ENCODE data around the gene USP49.

USP49 gene

DNA sequence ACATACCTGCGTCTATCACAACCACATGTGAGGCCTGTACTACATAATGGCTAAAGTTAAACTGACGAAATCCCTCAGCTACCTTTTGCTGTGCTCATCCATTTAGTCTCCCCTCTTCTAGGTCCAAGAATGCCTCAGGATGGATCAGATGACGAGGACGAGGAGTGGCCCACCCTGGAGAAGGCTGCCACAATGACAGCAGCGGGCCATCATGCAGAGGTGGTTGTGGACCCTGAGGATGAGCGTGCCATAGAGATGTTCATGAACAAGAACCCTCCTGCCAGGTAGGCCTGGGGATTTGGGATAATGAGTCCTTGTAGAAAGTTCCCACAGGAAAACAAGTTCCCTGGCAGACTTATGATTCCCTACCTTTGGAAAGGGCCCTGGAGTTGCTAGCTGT is 32.1 kb upstream of the USP49 start:
- no peak for DNase-seq

DNA sequence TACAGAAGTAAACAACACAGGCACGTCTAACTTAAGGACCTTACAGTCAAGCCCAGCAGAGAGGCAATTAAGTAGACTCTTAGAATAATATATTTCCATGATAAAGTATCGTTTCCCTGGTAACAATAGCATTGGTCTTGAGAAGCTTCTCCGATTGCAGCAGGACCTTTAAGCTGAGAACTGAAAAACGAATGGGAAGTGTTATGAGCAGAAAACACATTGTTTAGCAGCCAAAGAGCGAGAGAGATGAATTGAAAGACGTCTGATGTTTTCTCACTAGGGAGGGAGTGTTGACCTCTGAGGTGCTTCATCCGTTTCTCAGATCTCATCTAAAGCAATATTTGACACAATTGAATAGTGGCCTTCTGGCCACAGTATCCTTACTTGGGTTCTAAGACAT is 27.0 kb upstream of the USP49 start:
- DNase-seq: no peak

GRCh38 chr6:41921712-41921998 is 26.5 kb upstream of the USP49 start:
- DNase-seq: no peak

DNA sequence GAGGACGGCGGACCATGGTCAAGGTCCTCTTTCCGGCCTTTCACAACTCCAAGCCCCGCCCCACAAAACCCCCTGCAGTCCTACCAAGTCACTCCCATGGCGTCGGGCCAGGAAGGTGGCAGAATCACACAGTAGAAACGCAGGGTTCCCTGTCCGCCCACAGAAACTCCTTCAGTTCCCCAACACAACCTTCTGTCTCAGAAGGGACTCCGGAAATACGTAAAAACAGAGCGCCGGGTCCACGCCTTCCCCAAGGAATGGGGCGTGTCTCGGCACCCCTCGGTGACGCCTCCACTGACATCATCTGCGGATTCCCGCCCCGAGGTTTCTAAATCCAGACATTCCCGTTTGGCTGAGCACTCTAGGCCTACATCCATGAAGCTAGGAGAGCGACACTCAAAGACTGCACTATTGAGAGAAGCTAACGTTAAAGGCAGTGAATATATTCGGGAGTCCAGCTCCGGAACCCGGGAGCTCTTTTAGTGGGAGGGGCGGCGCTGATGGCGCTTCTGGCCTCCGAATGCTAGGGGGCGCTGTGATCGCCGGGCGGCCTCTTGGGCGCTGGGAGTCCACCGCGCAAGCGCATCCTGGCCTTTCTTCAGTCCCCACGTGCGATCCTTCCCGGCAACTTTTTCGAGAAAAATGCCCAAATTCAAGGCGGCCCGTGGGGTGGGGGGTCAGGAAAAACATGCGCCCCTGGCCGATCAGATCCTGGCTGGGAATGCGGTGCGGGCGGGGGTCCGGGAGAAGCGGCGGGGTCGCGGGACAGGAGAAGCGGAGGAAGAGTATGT is 25.9 kb upstream of the USP49 start, which contains the start of the genes BYSL and MED20:
Gene BYSL, plus strand, starts transcription at position 579 of the 791 bp plus-strand sequence. Its CDS starts 64 bp downstream, at position 643.
Gene MED20, minus strand, starts transcription at position 219 of the 791 bp plus-strand sequence. Its CDS starts 121 bp downstream, at position 98.
- peak; percentile 98 for DNase-seq

DNA sequence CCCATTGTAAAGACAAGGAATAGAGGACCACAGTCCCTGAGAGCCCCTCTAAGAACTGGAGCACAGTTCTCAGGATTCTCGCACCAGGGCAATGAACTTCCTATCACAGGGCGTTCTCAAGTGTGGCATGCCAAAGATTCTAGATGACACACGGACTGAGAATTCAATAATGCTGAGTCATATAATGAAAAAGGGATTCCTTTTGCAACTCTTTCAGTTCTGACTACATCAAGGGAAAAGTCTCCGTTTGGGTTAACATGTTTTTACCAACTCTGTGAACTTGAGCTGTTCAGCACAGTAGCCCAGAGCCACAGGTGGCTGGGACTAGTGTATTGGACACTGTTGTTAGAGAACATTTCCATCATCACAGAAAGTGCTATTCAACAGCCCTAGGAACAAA is 22.4 kb upstream of the USP49 start:
- DNase-seq: peak; percentile 40

- peak; percentile 70 for DNase-seq
Observed at GRCh38 chr6:41914869-41915530, 19.8 kb upstream of the USP49 start.

- DNase-seq: no peak
Observed at GRCh38 chr6:41914343-41914742, 19.2 kb upstream of the USP49 start.

DNA sequence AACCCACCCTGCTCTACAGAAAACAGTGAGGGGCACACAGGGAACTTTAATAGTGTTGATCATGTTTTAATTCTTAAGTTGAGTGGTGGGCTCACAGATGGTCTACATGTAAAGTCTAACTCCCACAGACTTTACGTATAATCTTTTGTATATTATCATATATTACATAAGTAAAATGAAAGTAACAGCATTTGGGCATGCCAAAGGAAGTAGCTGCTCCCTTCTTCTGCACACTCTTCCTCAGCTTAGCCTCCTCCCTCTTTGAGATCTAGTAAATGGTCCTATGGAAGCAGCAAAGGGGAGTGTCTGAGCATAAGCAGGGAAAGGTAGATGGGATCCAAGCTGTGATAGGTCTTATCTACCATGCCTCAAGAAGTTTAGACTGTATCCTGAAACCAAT is 14.6 kb upstream of the USP49 start:
- DNase-seq: no peak

DNA sequence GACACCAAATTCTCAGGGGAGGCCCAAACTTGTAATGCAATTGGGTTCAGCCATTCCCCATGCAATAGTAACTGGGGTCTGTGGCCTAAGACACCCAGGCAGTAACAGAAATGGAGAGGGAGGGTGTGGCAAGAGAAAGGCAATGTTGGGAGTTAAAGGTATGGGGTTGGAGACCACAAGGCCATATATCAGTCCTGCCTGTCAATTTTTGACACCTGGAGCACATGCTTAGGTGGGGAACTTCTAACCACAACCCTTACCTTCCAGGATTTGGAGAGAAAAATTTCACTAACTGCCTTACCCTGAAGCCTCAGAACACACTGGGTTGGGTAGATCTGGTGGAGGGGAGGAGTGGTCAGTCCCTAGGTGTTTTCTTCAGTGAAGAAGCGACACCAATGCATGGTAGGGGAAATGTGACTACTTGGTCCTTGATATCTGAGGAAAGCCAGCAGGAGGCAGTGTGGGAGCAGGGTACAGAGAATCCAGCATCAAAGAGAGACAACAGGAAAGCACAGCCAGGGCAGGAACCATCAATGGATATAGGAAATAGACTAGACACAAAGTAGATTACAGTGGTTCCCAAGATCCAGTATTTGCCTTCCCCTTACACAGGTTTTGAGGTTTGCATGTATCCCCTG is 6.8 kb upstream of the USP49 start:
- peak; percentile 74 for DNase-seq

DNA sequence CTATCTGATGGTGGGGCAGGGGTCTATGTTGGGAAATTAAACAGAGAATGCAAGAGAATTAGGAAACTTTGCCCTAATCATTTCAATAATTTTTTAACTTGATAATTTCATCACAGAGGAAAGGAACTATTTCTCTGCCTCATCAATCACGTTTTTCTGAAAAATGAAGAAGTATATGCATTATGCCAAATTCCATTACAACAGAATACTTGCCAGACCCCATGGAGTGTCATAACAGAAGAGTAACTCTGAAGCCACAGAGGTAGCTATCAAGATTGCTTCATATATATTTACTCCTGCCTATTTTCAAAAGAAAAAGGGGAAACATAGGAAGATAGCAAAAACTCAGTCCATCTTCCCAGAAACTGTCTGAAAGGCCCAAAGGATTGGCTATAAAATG is 5.7 kb upstream of the USP49 start:
- no peak for DNase-seq

DNA sequence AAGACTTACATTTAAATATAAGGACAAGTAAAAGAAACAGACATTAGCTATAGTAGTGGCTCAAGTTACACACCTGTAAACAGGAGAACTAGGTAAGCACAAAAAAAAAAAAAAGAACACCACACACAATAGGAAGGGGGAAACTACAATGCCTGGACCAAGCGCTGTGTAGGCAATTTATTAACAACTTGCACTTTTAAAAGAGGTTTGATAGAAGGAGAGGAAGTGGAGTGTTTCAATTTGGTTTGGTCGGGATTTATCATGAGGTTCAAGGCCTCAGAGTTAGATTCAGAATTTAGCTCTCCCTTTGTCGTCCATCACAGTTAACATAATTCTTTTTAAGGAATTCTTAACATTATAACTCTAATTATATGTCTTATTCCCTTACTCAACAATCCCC is 1.1 kb upstream of the USP49 start:
- DNase-seq: peak; percentile 18

DNA sequence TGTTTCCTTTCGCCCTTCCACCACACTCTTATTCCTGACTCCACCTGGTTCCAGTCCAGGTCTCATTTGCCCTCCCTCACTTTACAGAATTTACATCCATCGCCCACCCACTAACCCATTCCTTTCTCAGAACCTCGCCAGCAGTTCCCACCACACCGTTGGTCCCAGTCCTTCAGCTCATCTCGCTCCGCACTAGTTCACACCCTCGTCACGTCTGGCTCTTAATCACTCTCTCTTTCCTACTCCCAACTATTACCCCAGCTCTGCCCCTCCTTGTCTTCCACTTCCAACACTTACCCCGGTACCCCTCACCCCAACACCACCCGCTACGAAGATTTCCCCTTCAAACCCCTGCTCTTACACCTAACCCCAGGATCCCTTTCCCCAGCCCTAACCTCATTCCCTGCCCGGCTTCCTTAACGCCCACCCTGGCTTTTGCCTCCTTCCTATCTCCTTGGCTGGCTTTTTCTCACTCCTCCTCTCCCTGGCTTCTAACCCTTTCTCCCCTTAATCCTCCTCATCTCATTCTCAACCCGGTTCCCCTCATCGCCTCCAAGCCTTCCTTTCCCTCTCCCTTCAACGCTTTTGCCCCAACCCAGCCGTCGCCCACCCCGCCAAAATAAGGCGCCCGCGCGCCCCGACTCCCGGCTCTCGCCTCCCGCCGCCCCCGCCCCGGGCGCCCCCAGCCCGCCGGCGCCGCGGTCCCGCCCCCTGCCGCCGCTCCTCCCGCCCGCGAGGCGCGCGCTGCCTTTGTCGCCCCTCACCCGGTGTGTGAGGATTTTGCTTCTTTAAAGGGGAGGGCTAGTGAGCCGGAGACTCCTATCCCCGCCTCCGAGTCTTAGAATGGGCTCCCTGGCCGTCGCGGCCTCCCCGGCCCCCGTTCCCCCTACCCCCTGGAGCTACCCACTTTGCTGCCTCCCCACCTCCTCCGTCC is 542 bp downstream of the USP49 start:
- peak; percentile 46 for DNase-seq

DNA sequence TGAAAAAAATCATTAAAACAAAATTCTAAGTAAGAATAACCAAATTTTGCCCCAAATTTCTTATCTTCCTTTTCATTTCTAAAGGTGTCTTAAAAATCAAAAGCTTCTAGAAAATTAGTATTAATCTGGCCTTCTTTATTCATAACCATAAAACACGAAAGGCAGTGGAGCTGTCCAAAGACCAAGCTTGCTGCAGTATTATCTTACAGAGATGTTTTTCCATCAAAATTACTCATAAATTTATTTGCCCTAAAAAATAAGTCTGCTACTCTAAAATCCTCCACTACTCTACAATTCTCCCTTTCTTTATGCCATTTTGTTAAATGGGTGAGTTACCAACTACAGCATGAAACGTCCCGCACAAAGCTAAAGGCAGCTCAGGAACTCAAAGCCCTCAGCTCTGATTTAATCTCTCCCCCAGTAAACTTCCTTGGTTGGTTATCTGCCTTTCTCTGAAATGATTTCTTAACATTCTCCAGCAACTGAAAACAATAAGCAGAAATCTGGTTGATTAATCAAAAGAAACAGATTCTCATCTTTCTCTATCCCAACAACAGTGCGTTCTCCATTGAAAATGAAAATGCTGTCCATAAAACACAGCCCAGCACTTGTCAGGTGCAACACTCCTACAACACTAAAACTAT is 2.1 kb downstream of the USP49 start:
- DNase-seq: peak; percentile 37

- DNase-seq: no peak
Observed at GRCh38 chr6:41887331-41887751, 7.8 kb downstream of the USP49 start.

DNA sequence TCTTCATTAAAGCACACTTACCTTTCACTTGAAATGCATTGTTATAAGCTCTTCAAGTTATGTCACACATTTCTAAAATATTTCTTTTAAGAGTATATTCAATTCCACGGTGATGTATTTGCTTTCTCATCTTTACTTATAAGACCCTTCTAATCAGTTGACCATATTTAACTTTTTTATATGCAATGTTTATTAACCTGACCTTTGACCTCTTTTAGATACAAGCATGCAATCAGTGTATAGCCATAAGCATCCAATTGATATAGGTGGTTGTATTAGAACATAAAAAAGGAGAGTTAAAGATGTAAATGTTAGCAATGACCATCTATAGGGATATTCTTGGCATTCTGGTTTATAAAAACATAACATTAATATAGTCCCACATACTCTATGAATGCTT is 9.2 kb downstream of the USP49 start:
- DNase-seq: no peak

DNA sequence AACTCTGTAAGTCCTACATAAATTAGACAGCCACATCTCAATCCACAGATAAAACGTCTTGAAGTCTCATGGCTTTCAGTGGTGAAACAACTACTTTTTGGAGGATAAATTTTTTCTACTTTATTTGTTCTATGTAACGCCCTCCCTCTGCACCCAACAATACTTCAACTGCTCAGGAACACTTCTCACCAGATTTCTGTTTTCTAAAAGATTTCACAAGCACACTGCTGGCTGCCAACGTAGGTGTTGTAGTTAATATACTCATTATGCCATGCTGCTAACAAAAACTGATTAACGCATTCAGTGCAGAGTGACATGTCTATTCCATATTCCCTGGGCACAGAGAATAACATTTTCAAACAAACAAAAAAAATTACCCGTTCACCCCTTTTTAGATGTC is 10.2 kb downstream of the USP49 start:
- DNase-seq: no peak

GRCh38 chr6:41881506-41881905 is 13.7 kb downstream of the USP49 start:
- no peak for DNase-seq

DNA sequence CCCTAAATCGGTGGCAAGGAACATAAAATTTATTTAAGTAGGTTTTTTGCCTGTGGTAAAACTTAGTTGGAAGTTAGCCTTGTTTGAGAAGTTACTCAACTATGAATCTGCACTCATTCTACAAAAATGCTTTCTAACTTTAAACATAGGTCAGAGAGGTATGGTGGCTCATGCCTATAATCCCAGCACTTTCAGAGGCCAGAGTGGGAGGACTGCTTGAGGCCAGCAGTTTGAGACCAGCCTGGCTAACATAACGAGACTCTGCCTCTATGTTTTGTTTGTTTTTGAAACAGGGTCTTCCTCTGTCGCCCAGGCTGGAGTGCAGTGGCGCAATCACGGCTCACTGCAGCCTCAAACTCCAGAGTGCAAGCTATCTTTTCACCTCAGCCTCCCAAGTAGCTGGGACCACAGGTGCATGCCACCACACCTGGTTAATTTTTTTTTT is 16.2 kb downstream of the USP49 start:
- DNase-seq: no peak

GRCh38 chr6:41878246-41878645 is 16.9 kb downstream of the USP49 start:
- DNase-seq: no peak

DNA sequence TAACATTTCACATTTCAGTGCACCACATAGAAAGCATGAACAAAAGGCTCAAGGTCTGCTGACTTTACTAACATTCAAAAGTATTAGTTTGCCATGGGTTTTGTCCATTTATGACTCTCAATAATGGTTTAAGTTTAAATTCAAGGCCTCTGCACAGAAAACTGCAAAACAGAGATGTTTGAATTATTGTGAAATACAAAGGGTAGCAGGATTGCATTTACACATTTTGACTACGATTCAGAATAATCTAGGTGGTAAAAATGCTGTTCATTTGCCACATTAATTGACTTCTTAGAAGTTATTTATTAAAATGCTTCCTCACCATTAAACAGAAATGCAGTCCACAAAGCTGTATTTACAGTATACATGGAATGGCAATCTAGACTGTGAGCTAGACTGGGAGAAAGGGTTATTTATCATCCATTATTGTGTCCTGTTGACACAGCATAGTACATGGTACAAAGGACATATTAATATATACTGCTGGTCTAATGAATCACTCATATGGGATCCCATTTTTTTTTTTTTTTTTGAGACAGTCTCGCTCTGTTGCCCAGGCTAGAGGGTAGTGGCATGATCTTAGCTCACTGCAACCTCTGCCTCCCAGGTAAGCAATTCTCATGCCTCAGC is 18.0 kb downstream of the USP49 start:
- no peak for DNase-seq

GRCh38 chr6:41874741-41875140 is 20.4 kb downstream of the USP49 start:
- no peak for DNase-seq

DNA sequence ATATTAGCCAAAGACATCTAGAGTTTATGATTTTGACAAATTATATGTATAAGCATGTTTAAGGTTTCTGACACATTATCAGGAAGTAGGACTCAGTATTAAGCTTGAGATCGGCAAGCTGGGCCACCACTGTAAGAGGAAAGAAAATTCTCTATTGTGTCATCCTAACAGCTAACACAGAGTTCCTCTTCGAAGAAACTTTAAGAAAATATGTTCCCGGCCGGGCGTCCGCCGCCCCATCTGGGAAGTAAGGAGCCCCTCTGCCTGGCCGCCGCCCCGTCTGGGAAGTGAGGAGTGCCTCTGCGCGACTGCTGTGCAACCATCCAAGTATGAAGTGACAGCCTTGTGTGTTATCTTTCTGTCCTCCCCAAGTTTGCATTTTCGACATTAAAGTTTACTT is 23.0 kb downstream of the USP49 start:
- no peak for DNase-seq
